H9 (cell line): ENCODE results near the gene LRRC31. TPM values are rescaled to one million over a fixed set of nuclear protein-coding genes. Genes with fewer than 3 reads are reported as not detected.
A peak's percentile ranks its signal among the peaks of the same experiment; 100 is the strongest.

Experiments used
- DNase-seq: peaks from one replicate; pipeline ENCODE4 v3.0.0-alpha.2; 2017
- H2AFZ ChIP-seq: one replicate; pipeline ENCODE4 v1.6.1; 2013; ENCODE audit warnings: mild to moderate bottlenecking, low read length, control low read depth, moderate library complexity
- H2AK5ac ChIP-seq: 2 replicates; pipeline ENCODE4 v1.6.1; 2013; ENCODE audit warnings: low read length, control low read depth, mixed read lengths; ENCODE audit not compliant: insufficient read length
- H2BK120ac ChIP-seq: one replicate; pipeline ENCODE4 v1.6.1; 2013; ENCODE audit warnings: low read depth, mild to moderate bottlenecking, low read length, control low read depth, inconsistent platforms; ENCODE audit not compliant: poor library complexity, severe bottlenecking
- H2BK12ac ChIP-seq: 2 replicates; pipeline ENCODE4 v1.6.1; 2013; ENCODE audit warnings: low read length, control low read depth, mixed read lengths, low read depth; ENCODE audit not compliant: insufficient read length
- H2BK15ac ChIP-seq: 2 replicates; pipeline ENCODE4 v1.6.1; 2013; ENCODE audit warnings: low read depth, low read length, control low read depth
- H2BK20ac ChIP-seq: one replicate; pipeline ENCODE4 v1.6.1; 2013; ENCODE audit warnings: low read depth, mild to moderate bottlenecking, low read length, control low read depth, inconsistent platforms; ENCODE audit not compliant: poor library complexity, severe bottlenecking
- H2BK5ac ChIP-seq: 2 replicates; pipeline ENCODE4 v1.6.1; 2013; ENCODE audit warnings: low read length, control low read depth, mixed read lengths; ENCODE audit not compliant: insufficient read length
- H3K14ac ChIP-seq: 2 replicates; pipeline ENCODE4 v1.6.1; 2013; ENCODE audit warnings: low read length, control low read depth; ENCODE audit not compliant: insufficient read depth
- H3K18ac ChIP-seq: 2 replicates; pipeline ENCODE4 v1.6.1; 2013; ENCODE audit warnings: low read depth, mild to moderate bottlenecking, mixed read lengths, low read length, control low read depth; ENCODE audit not compliant: insufficient read length
- H3K23ac ChIP-seq: 2 replicates; pipeline ENCODE4 v1.6.1; 2013; ENCODE audit warnings: low read length, control low read depth, mixed read lengths, low read depth; ENCODE audit not compliant: insufficient read length
- H3K23me2 ChIP-seq: 2 replicates; pipeline ENCODE4 v1.6.1; 2013; ENCODE audit warnings: low read depth, mild to moderate bottlenecking, mixed read lengths, low read length, control low read depth; ENCODE audit not compliant: insufficient read length, poor library complexity, severe bottlenecking
- H3K27ac ChIP-seq: 2 replicates; pipeline ENCODE4 v1.5.1; 2013; ENCODE audit warnings: low read length, control low read depth, mixed read lengths, low read depth; ENCODE audit not compliant: insufficient read length
- H3K27me3 ChIP-seq: 2 replicates; pipeline ENCODE4 v1.6.1; 2013; ENCODE audit warnings: low read length, control low read depth, inconsistent platforms; ENCODE audit not compliant: insufficient read depth
- H3K4ac ChIP-seq: 2 replicates; pipeline ENCODE4 v1.6.1; 2013; ENCODE audit warnings: low read depth, mild to moderate bottlenecking, control low read depth, inconsistent platforms, low read length, moderate library complexity
- H3K4me1 ChIP-seq: 2 replicates; pipeline ENCODE4 v1.6.1; 2013; ENCODE audit warnings: low read length, control low read depth, inconsistent platforms; ENCODE audit not compliant: insufficient read depth
- H3K4me2 ChIP-seq: 2 replicates; pipeline ENCODE4 v1.6.1; 2013; ENCODE audit warnings: low read length, control low read depth, mixed read lengths; ENCODE audit not compliant: insufficient read length, insufficient read depth
- H3K56ac ChIP-seq: 2 replicates; pipeline ENCODE4 v1.6.1; 2013; ENCODE audit warnings: low read depth, mild to moderate bottlenecking, mixed read lengths, low read length, control low read depth; ENCODE audit not compliant: insufficient read length
- H3K79me1 ChIP-seq: 2 replicates; pipeline ENCODE4 v1.6.1; 2013; ENCODE audit warnings: low read depth, mild to moderate bottlenecking, moderate library complexity, low read length, control low read depth, inconsistent platforms; ENCODE audit not compliant: insufficient read depth, poor library complexity, severe bottlenecking
- H3K79me2 ChIP-seq: 2 replicates; pipeline ENCODE4 v1.6.1; 2013; ENCODE audit warnings: low read length, control low read depth, inconsistent platforms; ENCODE audit not compliant: insufficient read depth
- H3K9ac ChIP-seq: 2 replicates; pipeline ENCODE4 v1.6.1; 2013; ENCODE audit warnings: low read length, control low read depth, mixed read lengths; ENCODE audit not compliant: insufficient read length; ENCODE audit errors: extremely low read depth
- H3K9me3 ChIP-seq: one replicate; pipeline ENCODE4 v1.6.1; 2013; ENCODE audit warnings: low read depth, low read length, inconsistent platforms; ENCODE audit not compliant: control insufficient read depth
- H3T11ph ChIP-seq: one replicate; pipeline ENCODE4 v1.6.1; 2013; ENCODE audit warnings: mild to moderate bottlenecking, low read length, control low read depth, inconsistent platforms
- H4K20me1 ChIP-seq: one replicate; pipeline ENCODE4 v1.6.1; 2013; ENCODE audit not compliant: control insufficient read depth, insufficient read length, insufficient read depth
- H4K5ac ChIP-seq: 2 replicates; pipeline ENCODE4 v1.6.1; 2013; ENCODE audit warnings: low read depth, mild to moderate bottlenecking, mixed read lengths, low read length, control low read depth; ENCODE audit not compliant: insufficient read length
- H4K8ac ChIP-seq: replicated peaks from 2 replicates; pipeline ENCODE4 v1.6.1; 2013; ENCODE audit warnings: low read length, control low read depth, mixed read lengths, low read depth; ENCODE audit not compliant: insufficient read length
- H4K91ac ChIP-seq: 2 replicates; pipeline ENCODE4 v1.6.1; 2013; ENCODE audit warnings: low read depth, mild to moderate bottlenecking, moderate library complexity, mixed read lengths, low read length, control low read depth; ENCODE audit not compliant: insufficient read length
- H3K27ac Mint-ChIP-seq, 3 experiments: 2 replicates in 2 of 3; 3 replicates in 1 of 3; pipeline ENCODE4 v1.8.0; 2020 to 2021; ENCODE audit warnings: mixed read lengths in 3 of 3, mild to moderate bottlenecking in 1 of 3, moderate library complexity in 1 of 3
- H3K27me3 Mint-ChIP-seq: 2 replicates; pipeline ENCODE4 v1.8.0; 2021; ENCODE audit warnings: low read depth, mild to moderate bottlenecking, moderate library complexity, mixed read lengths
- H3K36me3 Mint-ChIP-seq, 3 experiments: 2 replicates in 2 of 3; 3 replicates in 1 of 3; pipeline ENCODE4 v1.8.0; 2020 to 2021; ENCODE audit warnings: low read depth in 3 of 3, mixed read lengths in 3 of 3; ENCODE audit not compliant: insufficient read depth in 1 of 3
- H3K4me1 Mint-ChIP-seq, 2 experiments: 2 replicates each; pipeline ENCODE4 v1.8.0; 2020; ENCODE audit warnings: mixed read lengths in 2 of 2
- H3K4me3 Mint-ChIP-seq, 2 experiments: 2 replicates in 1 of 2; 3 replicates in 1 of 2; pipeline ENCODE4 v1.8.0; 2020 to 2021; ENCODE audit warnings: mild to moderate bottlenecking in 2 of 2, mixed read lengths in 2 of 2, moderate library complexity in 1 of 2
- H3K9me3 Mint-ChIP-seq, 2 experiments: 2 replicates in 1 of 2; 3 replicates in 1 of 2; pipeline ENCODE4 v1.8.0; 2020; ENCODE audit warnings: mild to moderate bottlenecking in 2 of 2, mixed read lengths in 2 of 2, moderate library complexity in 1 of 2
- CTCF ChIP-seq: fragments of 200-600 bp; sonication (generic); conservative IDR thresholded peaks from 3 replicates; pipeline ENCODE4 v1.8.0; 2021; ENCODE audit warnings: antibody characterized with exemption, mild to moderate bottlenecking
- WGBS: extraction: QIAGEN DNeasy Blood & Tissue Kit; methylation state at CpG from one replicate; pipeline ENCODE4 v1.1.7; 2013; ENCODE audit warnings: missing lambda C conversion rate, low lambda C conversion rate, mixed read lengths; ENCODE audit not compliant: insufficient read length; ENCODE audit errors: extremely low coverage; 5-methylcytosine and 5-hydroxymethylcytosine counted together
- total RNA-seq: library from RNA; stranded (reverse); gene quantifications from 2 replicates; pipeline ENCODE4 v1.2.1, GENCODE V29; 2021

LRRC31 gene
- total RNA-seq, 1 experiment from 2014 or later: not detected

- H3K9ac ChIP-seq: no peak overlapping the region
- H4K91ac ChIP-seq: no peak overlapping the region
- H2BK5ac ChIP-seq: no peak overlapping the region
- Mint-ChIP-seq H3K4me3 (peak overlapping the region; percentile 53 to 74; a peak in 4 of 5 replicates), H3K9me3 (peaks cover 10 to 16% of the 10 kb centered on the region in 2 experiments), H3K27ac (no peak overlapping the region; a peak in 1 of 7 replicates), H3K36me3 (peaks cover 2 to 18% (median 10%) of the 10 kb centered on the region in 3 experiments; a peak in 6 of 7 replicates), H3K4me1 (peaks cover 25 to 30% of the 10 kb centered on the region in 2 experiments), H3K27me3 (peaks cover 29% of the 10 kb centered on the region)
- H3K4me2 ChIP-seq: peak overlapping the region; percentile 38
- H3K18ac ChIP-seq: no peak overlapping the region
- no peak overlapping the region for H2BK12ac ChIP-seq
- H2BK20ac ChIP-seq: no peak overlapping the region
- no CpG with 5 or more reads among the region's 29 CpGs for WGBS
- no peak overlapping the region for H2BK15ac ChIP-seq
- H3K27me3 ChIP-seq: no peaks in the 10 kb centered on the region
- no peak for TF ChIP-seq CTCF
- H2AFZ ChIP-seq: peak overlapping the region; percentile 24
- H3K4me1 ChIP-seq: no peaks in the 10 kb centered on the region
- H3K14ac ChIP-seq: peak overlapping the region; percentile 62; the same call in 1 of the 2 replicates
- DNase-seq: no peak
- H2AK5ac ChIP-seq: no peak overlapping the region
- H3K56ac ChIP-seq: no peak overlapping the region
- H4K5ac ChIP-seq: no peak overlapping the region
- H3K27ac ChIP-seq: no peak overlapping the region
- no peaks in the 10 kb centered on the region for H4K20me1 ChIP-seq
- no peak overlapping the region for H3K23ac ChIP-seq
- no peak overlapping the region for H4K8ac ChIP-seq
- H3T11ph ChIP-seq: no peak overlapping the region
- H3K23me2 ChIP-seq: peaks cover 9% of the 10 kb centered on the region
- H3K79me2 ChIP-seq: no peaks in the 10 kb centered on the region
- H3K79me1 ChIP-seq: no peaks in the 10 kb centered on the region
- H3K9me3 ChIP-seq: no peaks in the 10 kb centered on the region
- no peak overlapping the region for H3K4ac ChIP-seq
- H2BK120ac ChIP-seq: no peak overlapping the region
Observed at GRCh38 chr3:169811631-169812331, 58.0 kb downstream of the LRRC31 start.
